Mammary epithelial cell (primary cell): Measurements from ENCODE around the gene MUC2.

Experiments used
- CTCF ChIP-seq, 2 donors: IDR thresholded peaks in 1 of 2; conservative IDR thresholded peaks in 1 of 2; 2 replicates each; pipeline ENCODE4 v1.5.1; 2011 to 2012; ENCODE audit warnings: inconsistent platforms in 2 of 2, low read length in 2 of 2, mild to moderate bottlenecking in 2 of 2, control low read depth in 1 of 2, low read depth in 1 of 2; ENCODE audit not compliant: insufficient read depth in 1 of 2; ENCODE audit errors: extremely low read depth in 1 of 2
- EZH2 ChIP-seq: IDR thresholded peaks from 2 replicates; pipeline ENCODE4 v1.6.1; 2012; ENCODE audit warnings: low read length, inconsistent platforms, borderline replicate concordance

DNA sequence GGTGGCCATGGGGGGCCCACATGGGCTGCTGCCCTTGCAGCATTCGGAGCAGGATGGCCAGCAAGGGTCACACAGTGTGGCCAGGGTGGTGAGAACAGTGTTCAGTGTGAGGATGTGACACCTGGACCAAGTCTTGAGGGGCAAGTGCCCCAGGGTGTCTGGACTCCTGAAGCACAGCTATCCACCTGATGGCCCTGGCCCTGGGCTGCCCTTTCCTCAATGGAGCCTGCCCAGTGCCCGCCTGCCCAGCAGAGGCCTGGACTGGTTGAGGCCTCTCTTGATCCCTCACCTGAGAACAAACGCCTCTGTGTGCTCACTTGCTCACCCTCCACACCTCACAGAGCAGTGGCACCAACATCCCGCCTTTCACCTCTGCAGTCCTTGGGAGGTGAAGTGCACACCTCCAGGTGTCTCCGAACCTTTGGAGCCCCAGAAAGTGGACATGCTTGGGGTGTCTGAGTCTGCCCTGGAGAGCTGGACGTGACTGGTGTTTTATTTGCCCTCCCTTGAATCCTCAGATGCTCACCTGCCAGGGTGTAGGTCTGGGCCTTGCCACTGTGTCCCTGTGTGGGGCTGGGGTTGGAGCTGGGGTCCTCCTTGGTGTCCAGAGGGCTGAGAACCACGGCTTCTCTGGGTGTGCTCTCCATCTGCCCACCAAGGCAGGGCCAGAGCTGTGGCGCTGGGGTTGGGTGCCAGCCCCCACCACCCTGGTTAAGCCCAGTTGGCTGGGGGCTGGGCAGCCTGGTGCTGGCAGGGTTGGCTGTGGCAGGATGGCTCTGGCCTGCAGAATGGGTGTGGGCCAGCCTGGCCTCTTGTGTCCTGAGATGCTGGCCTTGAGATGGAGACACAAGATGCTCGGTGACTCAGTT, 3.8 kb upstream of the MUC2 start:
- no peak for TF ChIP-seq CTCF (conservative IDR thresholded peaks at IDR 0.05 in 1 of 2, IDR thresholded peaks at IDR 0.05 in 1 of 2; ENCODE audit: extremely low read depth in 1 of 2, insufficient read depth in 1 of 2, low read depth in 1 of 2, low read length in 2 of 2)
- TF ChIP-seq EZH2: no peak
